Neural progenitor cell (in vitro differentiated cells): ENCODE results near the gene JAK3.

Experiments used
- EZH2 ChIP-seq: fragments of 200-600 bp; sonication (generic); IDR thresholded peaks from 2 replicates; pipeline ENCODE4 v1.6.1; 2017; ENCODE audit warnings: antibody characterized with exemption, mild to moderate bottlenecking, moderate library complexity
- EZH2phosphoT487 ChIP-seq: fragments of 200-600 bp; sonication (generic); IDR thresholded peaks from 2 replicates; pipeline ENCODE4 v1.6.1; 2017; ENCODE audit warnings: antibody characterized with exemption
- TF ChIP-seq, protein P1 (sequence below): fragments of 200-600 bp; sonication (generic); IDR thresholded peaks from 2 replicates; pipeline ENCODE4 v1.5.1; 2017; ENCODE audit warnings: antibody characterized with exemption, mild to moderate bottlenecking

DNA sequence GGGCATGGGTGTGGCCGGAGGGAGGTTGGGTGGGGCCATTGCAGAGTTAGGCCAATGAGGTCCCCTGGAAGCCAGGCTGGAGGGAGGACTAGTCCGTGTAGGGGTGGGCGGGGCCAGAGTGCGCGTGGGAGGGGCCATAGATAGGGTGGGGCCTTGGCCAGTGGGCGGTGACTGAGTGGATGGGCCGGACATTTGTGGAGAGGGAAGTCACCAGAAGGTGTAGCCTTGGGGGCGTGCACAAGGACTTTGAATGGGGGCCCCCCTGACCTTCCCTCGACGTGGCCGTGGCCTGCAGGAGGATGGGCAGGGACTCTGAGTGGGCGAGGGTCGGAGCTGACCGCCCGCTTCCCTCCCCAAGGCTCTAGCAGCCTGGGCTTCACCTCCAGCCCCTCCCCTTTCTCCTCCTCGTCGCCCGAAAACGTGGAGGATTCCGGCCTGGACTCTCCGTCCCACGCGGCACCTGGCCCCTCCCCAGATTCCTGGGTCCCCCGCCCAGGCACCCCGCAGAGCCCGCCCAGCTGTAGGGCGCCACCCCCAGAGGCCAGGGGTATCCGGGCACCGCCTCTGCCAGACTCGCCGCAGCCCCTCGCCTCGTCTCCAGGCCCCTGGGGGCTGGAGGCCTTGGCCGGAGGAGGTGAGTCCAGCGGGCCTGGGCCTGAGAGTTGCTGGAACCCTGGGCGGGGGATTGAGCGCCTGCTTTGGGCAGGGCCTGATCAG lies 69.4 kb downstream of the JAK3 start:
- TF ChIP-seq, protein P1, sequence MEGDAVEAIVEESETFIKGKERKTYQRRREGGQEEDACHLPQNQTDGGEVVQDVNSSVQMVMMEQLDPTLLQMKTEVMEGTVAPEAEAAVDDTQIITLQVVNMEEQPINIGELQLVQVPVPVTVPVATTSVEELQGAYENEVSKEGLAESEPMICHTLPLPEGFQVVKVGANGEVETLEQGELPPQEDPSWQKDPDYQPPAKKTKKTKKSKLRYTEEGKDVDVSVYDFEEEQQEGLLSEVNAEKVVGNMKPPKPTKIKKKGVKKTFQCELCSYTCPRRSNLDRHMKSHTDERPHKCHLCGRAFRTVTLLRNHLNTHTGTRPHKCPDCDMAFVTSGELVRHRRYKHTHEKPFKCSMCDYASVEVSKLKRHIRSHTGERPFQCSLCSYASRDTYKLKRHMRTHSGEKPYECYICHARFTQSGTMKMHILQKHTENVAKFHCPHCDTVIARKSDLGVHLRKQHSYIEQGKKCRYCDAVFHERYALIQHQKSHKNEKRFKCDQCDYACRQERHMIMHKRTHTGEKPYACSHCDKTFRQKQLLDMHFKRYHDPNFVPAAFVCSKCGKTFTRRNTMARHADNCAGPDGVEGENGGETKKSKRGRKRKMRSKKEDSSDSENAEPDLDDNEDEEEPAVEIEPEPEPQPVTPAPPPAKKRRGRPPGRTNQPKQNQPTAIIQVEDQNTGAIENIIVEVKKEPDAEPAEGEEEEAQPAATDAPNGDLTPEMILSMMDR: no peak
- TF ChIP-seq EZH2phosphoT487 (no peak), EZH2 (peak; percentile 24)
